ENCODE data around the gene DHX29.

DHX29 gene

GRCh38 chr5:55307383-55308253, at the start of gene DHX29, which contains the start of gene MTREX:
Gene DHX29, minus strand, starts transcription at chr5:55307694. Its CDS starts 121 bp downstream, at chr5:55307573.
Gene MTREX, plus strand, starts transcription at chr5:55307989. Its CDS starts 25 bp downstream, at chr5:55308014.
- TF ChIP-seq CTCF (conservative IDR thresholded peaks at IDR 0.05), result no peak
- H3K27ac ChIP-seq, result peak within 1 kb of the TSS; percentile 95

GRCh38 chr5:55356896-55357295, 49.4 kb upstream of the DHX29 start:
- no peak overlapping the region for H3K27ac ChIP-seq
- TF ChIP-seq CTCF (conservative IDR thresholded peaks at IDR 0.05), result no peak

- H3K27ac ChIP-seq, result no peak overlapping the region
- TF ChIP-seq CTCF (conservative IDR thresholded peaks at IDR 0.05), result no peak
These were observed 43.3 kb upstream of the DHX29 start for GRCh38 chr5:55350754-55351153.

GRCh38 chr5:55347786-55348185, 40.3 kb upstream of the DHX29 start:
- TF ChIP-seq CTCF (conservative IDR thresholded peaks at IDR 0.05), result no peak
- H3K27ac ChIP-seq, result no peak overlapping the region

GRCh38 chr5:55345327-55345726, 37.8 kb upstream of the DHX29 start:
- TF ChIP-seq CTCF (conservative IDR thresholded peaks at IDR 0.05), result no peak

GRCh38 chr5:55344392-55344992, 37.0 kb upstream of the DHX29 start:
- peak; percentile 91 for TF ChIP-seq CTCF (conservative IDR thresholded peaks at IDR 0.05)
- H3K27ac ChIP-seq, result peak overlapping the region; percentile 55

More at GRCh38 chr5:55345327-55345726, 37.8 kb upstream of the DHX29 start:
- H3K27ac ChIP-seq, result peak overlapping the region; percentile 32; the same call in 1 of the 2 replicates

GRCh38 chr5:55343609-55344008, 36.1 kb upstream of the DHX29 start:
- no peak for TF ChIP-seq CTCF (conservative IDR thresholded peaks at IDR 0.05)
- H3K27ac ChIP-seq, result peak overlapping the region; percentile 55
